LHCN-M2 (cell line): ENCODE data around the gene NBPF6. TPM values are rescaled to one million over a fixed set of nuclear protein-coding genes. Genes with fewer than 3 reads are reported as not detected.
"Not testable (repeated sequence)": the region's sequence is repeated elsewhere in the genome, so short reads cannot be mapped to it uniquely, and the experiment has no call there.

Source experiments
- DNase-seq: peaks from one replicate; pipeline ENCODE4 v3.0.0-alpha.2; 2012; ENCODE audit warnings: low read depth
- polyA plus RNA-seq: library from polyadenylated mRNA; unstranded; fragments of >200 nt; gene quantifications from one replicate; pipeline ENCODE4 v1.2.1, GENCODE V29; 2012; ENCODE audit warnings: missing spikeins
- total RNA-seq: library from RNA; depleted of rRNA; stranded (reverse); fragments of >200 nt; gene quantifications from 2 replicates; pipeline ENCODE4 v1.2.3, GENCODE V29; 2014; rRNA removed

The NBPF6 gene, protein sequence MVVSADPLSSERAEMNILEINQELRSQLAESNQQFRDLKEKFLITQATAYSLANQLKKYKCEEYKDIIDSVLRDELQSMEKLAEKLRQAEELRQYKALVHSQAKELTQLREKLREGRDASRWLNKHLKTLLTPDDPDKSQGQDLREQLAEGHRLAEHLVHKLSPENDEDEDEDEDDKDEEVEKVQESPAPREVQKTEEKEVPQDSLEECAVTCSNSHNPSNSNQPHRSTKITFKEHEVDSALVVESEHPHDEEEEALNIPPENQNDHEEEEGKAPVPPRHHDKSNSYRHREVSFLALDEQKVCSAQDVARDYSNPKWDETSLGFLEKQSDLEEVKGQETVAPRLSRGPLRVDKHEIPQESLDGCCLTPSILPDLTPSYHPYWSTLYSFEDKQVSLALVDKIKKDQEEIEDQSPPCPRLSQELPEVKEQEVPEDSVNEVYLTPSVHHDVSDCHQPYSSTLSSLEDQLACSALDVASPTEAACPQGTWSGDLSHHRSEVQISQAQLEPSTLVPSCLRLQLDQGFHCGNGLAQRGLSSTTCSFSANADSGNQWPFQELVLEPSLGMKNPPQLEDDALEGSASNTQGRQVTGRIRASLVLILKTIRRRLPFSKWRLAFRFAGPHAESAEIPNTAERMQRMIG
- total RNA-seq, result not detected in 2 replicates
- not detected for polyA plus RNA-seq

DNA sequence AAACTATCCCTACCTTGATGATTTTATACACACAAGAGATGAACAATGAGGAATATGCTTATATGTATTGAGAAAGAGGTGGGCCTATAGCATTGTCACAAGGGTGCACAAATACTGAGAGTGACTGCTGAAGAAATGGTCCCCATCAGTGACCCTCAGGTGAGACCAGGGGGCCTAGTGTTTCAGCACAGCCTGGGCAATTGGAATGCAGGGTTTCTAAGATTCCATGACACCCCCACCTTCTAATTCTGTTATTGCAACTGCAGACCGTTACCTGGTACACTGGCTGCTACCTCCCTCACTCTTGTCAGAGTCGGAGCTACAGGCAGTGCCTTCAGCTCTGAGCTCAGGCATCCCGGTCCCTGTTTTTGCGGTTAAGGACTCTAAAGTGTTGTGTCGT lies at the start of gene NBPF6:
TSS of gene NBPF6 (plus strand) at position 301 of the 400 bp plus-strand sequence. CDS start 259 bp downstream, outside the sequence.
- not testable (repeated sequence) for DNase-seq

DNA sequence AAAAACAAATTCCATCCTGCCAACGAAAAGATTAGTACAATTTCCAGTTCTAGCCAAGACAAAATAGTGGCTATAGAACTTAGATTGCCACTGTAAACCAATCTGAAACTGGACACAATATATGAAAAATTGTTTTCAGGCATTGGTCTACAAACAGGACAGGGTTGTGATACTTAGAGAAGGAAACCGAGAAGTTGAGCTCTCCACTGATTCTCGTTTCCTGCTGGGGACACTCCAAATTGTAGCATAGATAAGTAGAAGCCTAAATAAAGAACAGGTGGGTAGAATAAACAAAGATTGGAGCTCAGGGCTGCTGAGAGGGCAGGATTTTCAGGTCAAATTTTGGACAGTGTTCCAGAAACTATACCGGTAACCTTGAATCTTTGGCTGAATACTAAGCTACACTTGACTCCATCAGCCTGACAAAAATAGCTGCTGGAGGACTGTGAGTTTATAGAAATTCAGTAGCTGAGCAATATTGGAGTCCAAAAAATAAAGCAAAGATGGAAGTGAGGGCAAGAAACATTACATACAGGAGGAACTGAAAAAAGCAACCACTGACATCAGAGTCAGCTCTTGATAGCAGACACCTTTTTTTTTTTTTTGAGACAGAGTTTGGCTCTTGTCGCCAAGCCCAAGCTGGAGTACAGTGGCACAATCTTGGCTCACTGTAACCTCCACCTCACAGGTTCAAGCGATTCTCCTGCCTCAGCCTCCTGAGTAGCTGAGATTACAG lies 38.9 kb upstream of the NBPF6 start:
- not testable (repeated sequence) for DNase-seq

GRCh38 chr1:108420129-108420528 lies 30.0 kb upstream of the NBPF6 start:
- DNase-seq, result not testable (repeated sequence)

DNA sequence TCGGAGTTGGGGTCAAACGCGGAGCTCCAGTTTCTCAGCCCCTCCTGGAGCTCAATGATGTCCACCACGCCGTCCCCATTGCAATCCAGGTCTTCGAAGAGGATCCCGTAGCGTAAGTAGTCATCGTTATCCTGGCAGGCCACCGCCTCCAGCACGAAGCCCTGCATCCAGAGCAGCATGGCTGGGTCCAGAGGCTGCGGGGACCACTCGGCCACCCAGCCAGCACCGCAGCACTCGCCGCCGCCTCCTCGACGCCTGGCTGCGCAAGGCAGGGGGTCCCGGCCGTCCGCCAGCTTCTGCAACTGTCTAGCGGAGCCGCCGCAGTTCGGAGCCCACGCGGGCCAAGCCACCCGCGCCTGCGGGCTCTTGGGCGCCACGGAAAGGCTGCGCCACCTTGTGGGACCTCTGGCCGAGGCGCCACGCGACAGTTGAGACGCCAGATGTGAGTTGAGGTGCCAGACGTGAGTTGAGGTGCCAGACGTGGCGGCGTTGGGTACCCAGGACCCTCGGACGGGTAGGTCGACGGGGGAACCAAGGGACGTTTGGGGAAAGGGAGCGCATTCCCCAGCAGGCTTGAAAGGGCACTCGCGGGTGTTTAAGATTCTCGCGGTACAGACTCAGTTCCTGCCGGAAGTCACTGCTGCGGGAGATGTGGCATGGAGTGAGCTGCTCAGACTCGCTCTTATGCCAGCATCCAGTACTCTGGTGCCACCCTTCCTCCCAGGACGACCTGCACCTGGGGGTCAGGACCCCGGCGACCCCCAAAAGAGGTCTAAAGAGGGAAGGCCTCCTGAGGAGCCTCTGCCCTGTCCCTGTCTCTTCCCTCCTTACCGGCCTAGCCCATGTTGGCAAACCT lies 28.9 kb upstream of the NBPF6 start:
- not testable (repeated sequence) for DNase-seq

GRCh38 chr1:108426877-108427276 lies 23.3 kb upstream of the NBPF6 start:
- not testable (repeated sequence) for DNase-seq

- not testable (repeated sequence) for DNase-seq
Observed at GRCh38 chr1:108432002-108432401, 18.1 kb upstream of the NBPF6 start.

DNA sequence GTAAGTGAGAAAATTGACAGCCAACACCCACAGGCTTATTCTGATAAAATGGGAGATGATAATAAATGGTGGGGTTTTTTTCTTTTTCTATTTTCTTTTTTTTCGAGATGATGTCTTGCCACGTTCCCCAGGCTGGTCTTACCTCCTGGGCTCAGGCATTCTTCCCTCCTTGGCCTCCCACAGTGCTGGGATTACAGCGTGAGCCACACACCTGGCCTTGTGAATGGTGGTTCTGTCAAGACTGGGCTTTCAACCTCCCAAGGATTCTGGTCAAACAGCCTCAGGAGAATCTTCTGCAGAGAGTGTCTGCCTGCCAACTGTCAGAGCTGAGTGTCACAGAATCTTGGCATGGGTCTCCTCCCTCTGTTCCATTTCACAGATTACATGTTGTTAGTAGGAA lies 16.7 kb upstream of the NBPF6 start:
- not testable (repeated sequence) for DNase-seq

DNA sequence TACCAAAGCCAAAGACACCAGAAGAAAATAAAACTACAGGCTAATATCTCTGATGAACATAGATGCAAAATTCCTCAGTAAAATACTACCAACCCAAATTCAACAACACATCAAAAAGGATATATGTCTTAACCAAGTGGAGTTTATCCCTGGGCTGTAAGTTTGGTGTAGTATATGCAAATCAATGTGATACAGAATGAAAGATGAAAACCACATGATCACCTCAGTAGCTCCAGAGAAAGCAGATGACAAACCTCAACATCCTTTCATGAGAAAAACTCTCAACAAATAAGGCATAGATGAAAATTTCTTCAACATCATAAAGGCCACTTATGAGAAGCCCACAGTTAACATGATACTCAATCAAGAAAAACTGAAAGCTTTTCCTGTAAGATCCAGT lies 11.6 kb upstream of the NBPF6 start:
- not testable (repeated sequence) for DNase-seq

DNA sequence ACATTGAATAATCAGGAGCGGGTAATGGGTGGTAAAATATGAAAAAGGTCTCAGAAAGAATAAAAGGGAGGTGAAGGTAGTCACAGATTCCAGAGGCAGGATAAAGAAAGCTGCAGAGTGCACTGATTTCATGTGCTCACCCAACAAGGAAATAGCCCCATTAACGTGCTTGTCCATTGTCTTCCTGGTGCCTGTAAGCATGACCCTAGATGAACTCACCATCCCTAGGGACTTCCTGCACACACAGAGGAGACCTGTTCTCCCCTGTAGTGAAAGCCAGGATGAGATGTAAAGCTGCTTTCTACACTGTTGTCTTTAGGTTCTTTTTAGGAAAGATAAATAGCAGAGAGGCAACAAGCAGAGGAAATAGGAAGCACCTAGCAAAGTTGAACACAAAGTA lies 4.4 kb downstream of the NBPF6 start:
- DNase-seq, result not testable (repeated sequence)

- not testable (repeated sequence) for DNase-seq
Observed at GRCh38 chr1:108458661-108459060, 8.5 kb downstream of the NBPF6 start.

DNA sequence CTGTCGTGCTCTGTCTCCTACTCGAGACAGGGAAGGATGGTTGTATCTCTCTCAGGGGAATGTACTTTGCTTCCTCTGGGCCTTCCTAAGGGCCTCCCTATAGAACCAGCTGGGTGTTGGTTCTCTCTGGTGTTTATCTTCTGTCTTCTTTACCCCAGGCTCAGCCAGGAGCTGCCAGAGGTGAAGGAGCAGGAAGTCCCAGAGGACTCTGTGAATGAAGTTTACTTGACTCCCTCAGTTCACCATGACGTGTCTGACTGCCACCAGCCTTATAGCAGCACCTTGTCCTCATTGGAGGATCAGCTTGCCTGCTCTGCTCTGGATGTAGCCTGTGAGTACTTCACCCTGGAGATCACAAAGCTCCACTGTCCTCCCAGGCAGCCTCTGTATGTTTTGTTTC lies 11.6 kb downstream of the NBPF6 start:
- DNase-seq, result not testable (repeated sequence)

GRCh38 chr1:108463962-108464361 lies 13.8 kb downstream of the NBPF6 start:
- not testable (repeated sequence) for DNase-seq

DNA sequence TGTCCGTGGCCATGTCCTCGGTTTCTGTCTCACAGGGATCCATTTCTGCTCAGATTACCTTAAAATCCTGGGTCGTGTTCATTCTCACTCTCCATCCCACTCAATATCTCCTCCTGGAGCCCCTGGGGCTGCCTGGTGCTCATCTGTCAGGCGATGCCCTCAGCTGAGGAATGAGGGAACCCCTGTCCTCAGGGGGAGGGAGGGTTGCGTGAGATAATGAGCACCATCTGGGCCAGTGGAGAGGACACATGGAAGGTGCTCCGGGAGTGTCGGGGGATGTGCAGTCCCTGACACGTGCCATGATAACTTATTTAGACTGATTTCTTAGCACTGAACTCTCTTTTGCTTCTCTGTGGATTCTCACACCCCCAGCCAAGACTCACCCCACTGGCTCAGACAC lies 16.0 kb downstream of the NBPF6 start:
- DNase-seq, result not testable (repeated sequence)

GRCh38 chr1:108467155-108467554 lies 17.0 kb downstream of the NBPF6 start:
- DNase-seq, result not testable (repeated sequence)

GRCh38 chr1:108470750-108471149 lies 20.6 kb downstream of the NBPF6 start:
- not testable (repeated sequence) for DNase-seq

DNA sequence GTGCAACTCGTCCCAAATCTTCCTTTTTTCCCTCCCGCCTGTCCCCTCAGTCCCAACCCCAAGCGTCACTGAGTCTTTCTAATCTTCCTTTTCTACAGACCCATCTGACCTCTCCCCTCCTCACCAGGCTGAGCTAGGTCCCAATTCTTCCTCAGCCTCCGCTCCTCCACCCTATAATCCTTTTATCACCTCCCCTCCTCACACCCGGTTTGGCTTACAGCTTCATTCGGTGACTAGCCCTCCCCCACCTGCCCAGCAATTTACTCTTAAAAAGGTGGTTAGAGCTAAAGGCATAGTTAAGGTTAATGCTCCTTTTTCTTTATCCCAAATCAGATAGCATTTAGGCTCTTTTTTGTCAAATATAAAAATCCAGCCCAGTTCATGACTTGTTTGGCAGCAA lies 24.4 kb downstream of the NBPF6 start:
- DNase-seq, result not testable (repeated sequence)

GRCh38 chr1:108478429-108479015 lies 28.4 kb downstream of the NBPF6 start:
- no peak for DNase-seq

DNA sequence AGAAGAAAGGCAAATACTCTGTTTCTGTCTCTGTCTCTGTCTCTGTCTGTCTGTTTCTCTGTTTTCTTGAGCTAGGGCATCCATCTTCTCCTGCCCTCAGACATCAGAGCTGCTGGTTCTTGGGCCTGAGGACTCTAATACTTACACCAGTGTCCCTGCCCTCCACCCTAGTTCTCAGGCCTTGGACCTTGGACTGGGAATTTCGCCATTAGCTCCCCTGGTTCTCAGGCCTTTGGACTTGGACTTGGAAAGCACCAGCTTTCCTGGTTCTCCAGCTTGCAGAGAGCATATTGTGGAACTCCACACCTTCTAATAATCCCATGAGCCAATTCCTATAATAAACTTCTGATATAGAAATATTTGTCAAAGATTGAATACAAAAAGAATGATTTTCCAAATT lies 32.6 kb downstream of the NBPF6 start:
- DNase-seq, result no peak

DNA sequence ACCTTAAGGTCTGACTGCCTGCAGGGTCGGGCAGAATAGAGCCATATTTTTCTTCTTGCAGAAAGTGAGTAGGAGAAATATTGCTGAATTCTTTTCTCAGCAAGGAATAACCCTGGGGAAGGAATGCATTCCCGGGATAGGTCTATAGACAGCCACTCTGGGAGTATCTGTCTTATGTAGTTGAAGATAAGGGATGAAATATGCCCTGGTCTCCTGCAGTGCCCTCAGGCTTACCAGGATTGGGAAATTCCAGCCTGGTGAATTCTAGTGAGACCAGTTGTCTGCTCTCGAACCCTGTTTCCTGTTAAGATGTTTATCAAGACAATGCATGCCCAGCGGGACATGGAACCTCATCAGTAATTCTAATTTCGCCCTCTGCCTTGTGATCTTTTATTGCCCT lies 35.8 kb downstream of the NBPF6 start:
- DNase-seq, result not testable (repeated sequence)

GRCh38 chr1:108486707-108487106 lies 36.6 kb downstream of the NBPF6 start:
- not testable (repeated sequence) for DNase-seq

GRCh38 chr1:108495008-108495407 lies 44.9 kb downstream of the NBPF6 start:
- not testable (repeated sequence) for DNase-seq
